ENCODE measurements around the gene KDF1.
"Not testable (repeated sequence)": the region's sequence is repeated elsewhere in the genome, so short reads cannot be mapped to it uniquely, and the experiment has no call there.

The KDF1 gene

DNA sequence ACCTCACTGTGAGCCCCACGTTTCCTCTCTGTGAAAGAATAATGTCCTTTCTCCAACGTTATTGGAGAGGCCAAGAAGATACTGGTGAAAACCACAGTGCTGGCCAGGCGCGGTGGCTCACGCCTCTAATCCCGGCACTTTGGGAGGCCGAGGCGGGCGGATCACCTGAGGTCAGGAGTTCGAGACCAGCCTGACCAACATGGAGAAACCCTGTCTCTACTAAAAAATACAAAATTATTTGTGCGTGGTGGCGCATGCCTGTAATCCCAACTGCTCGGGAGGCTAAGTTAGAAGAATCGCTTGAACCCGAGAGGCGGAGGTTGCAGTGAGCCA is 11.6 kb downstream of the KDF1 start:
- 89% methylated on average over 9 of the region's 16 CpGs for WGBS (ENCODE audit: insufficient coverage)
- DNase-seq; POLR2A ChIA-PET; H3K27ac ChIP-seq (ENCODE audit: insufficient read depth in 1 of 2, low read depth in 1 of 2, low read length in 2 of 2, poor library complexity in 1 of 2, severe bottlenecking in 2 of 2); H3K4me3 ChIP-seq (ENCODE audit: control insufficient read depth in 1 of 7, extremely low read depth in 1 of 7, insufficient read depth in 4 of 7, low read depth in 2 of 7, low read length in 6 of 7); CTCF ChIA-PET; H3K9me3 ChIP-seq (ENCODE audit: control extremely low read depth in 1 of 5, control insufficient read depth in 4 of 5, insufficient read depth in 2 of 5, low read depth in 1 of 5, low read length in 4 of 5); H3K4me1 ChIP-seq (ENCODE audit: control extremely low read depth in 1 of 4, control insufficient read depth in 4 of 4, insufficient read depth in 4 of 4, low read length in 3 of 4); H3K27me3 ChIP-seq (replicated peaks in 2 of 5; ENCODE audit: control insufficient read depth in 4 of 5, insufficient read depth in 5 of 5, low read length in 4 of 5): not testable (repeated sequence)
- peaks cover 0 to 29% (median 20%) of the 10 kb centered on the region in 4 experiments for H3K36me3 ChIP-seq (ENCODE audit: control insufficient read depth in 4 of 4, insufficient read depth in 4 of 4, low read length in 3 of 4)

- no peak for DNase-seq
- H3K36me3 ChIP-seq (ENCODE audit: control insufficient read depth in 4 of 4, insufficient read depth in 4 of 4, low read length in 3 of 4), result peaks cover 7 to 52% (median 40%) of the 10 kb centered on the region in 4 experiments
- H3K4me3 ChIP-seq (ENCODE audit: control insufficient read depth in 1 of 7, extremely low read depth in 1 of 7, insufficient read depth in 4 of 7, low read depth in 2 of 7, low read length in 6 of 7), result no peak overlapping the region
- no peaks in the 10 kb centered on the region for H3K27me3 ChIP-seq (replicated peaks in 2 of 5; ENCODE audit: control insufficient read depth in 4 of 5, insufficient read depth in 5 of 5, low read length in 4 of 5)
- H3K27ac ChIP-seq (ENCODE audit: insufficient read depth in 1 of 2, low read depth in 1 of 2, low read length in 2 of 2, poor library complexity in 1 of 2, severe bottlenecking in 2 of 2), result no peak overlapping the region
- 89% methylated on average over 3 of the region's 4 CpGs for WGBS (ENCODE audit: insufficient coverage)
- ChIA-PET CTCF (interaction anchor here (1.6 kb wide), 1 partner anchor 9 kb away, joined by 3 read pairs; no protein-coding TSS in a partner anchor), POLR2A (no interaction called here)
- H3K9me3 ChIP-seq (ENCODE audit: control extremely low read depth in 1 of 5, control insufficient read depth in 4 of 5, insufficient read depth in 2 of 5, low read depth in 1 of 5, low read length in 4 of 5), result no peaks in the 10 kb centered on the region
- no peaks in the 10 kb centered on the region for H3K4me1 ChIP-seq (ENCODE audit: control extremely low read depth in 1 of 4, control insufficient read depth in 4 of 4, insufficient read depth in 4 of 4, low read length in 3 of 4)
These were observed 14.0 kb downstream of the KDF1 start for GRCh38 chr1:26946270-26946669.

DNA sequence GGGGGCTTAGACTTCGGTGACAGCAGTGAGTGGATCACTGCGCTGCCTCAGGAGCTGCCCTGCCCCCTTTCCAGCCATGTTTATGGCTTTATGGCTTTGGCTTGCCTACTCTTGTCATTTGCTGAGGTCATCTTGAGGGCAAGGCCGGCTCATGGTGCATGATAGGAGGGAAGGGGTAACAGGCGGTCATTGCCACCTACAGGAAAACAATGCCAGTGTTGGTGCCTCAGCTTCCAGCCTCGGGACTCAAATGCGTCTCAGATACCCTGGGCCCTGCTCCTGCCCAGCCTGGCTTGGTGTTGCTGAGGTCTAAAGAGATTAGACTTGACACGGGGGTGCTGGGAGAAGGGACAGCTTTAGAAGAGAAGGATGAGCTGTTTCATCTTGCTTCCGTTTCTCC is 14.5 kb downstream of the KDF1 start:
- H3K27me3 ChIP-seq (replicated peaks in 2 of 5; ENCODE audit: control insufficient read depth in 4 of 5, insufficient read depth in 5 of 5, low read length in 4 of 5), result no peaks in the 10 kb centered on the region
- DNase-seq, result no peak
- CTCF ChIA-PET, result interaction anchor here (0.6 kb wide), 1 partner anchor 164 kb away, joined by 3 read pairs; no protein-coding TSS in a partner anchor
- no peaks in the 10 kb centered on the region for H3K9me3 ChIP-seq (ENCODE audit: control extremely low read depth in 1 of 5, control insufficient read depth in 4 of 5, insufficient read depth in 2 of 5, low read depth in 1 of 5, low read length in 4 of 5)
- 96% methylated on average over 8 of the region's 8 CpGs for WGBS (ENCODE audit: insufficient coverage)
- H3K4me1 ChIP-seq (ENCODE audit: control extremely low read depth in 1 of 4, control insufficient read depth in 4 of 4, insufficient read depth in 4 of 4, low read length in 3 of 4), result no peaks in the 10 kb centered on the region
- POLR2A ChIA-PET, result no interaction called here
- H3K4me3 ChIP-seq (ENCODE audit: control insufficient read depth in 1 of 7, extremely low read depth in 1 of 7, insufficient read depth in 4 of 7, low read depth in 2 of 7, low read length in 6 of 7), result no peak overlapping the region
- no peak overlapping the region for H3K27ac ChIP-seq (ENCODE audit: insufficient read depth in 1 of 2, low read depth in 1 of 2, low read length in 2 of 2, poor library complexity in 1 of 2, severe bottlenecking in 2 of 2)
- peaks cover 9 to 54% (median 43%) of the 10 kb centered on the region in 4 experiments for H3K36me3 ChIP-seq (ENCODE audit: control insufficient read depth in 4 of 4, insufficient read depth in 4 of 4, low read length in 3 of 4)

GRCh38 chr1:26945138-26945537 is 15.1 kb downstream of the KDF1 start:
- Histone ChIP-seq H3K4me1 (ENCODE audit: control extremely low read depth in 1 of 4, control insufficient read depth in 4 of 4, insufficient read depth in 4 of 4, low read length in 3 of 4) (no peaks in the 10 kb centered on the region), H3K9me3 (ENCODE audit: control extremely low read depth in 1 of 5, control insufficient read depth in 4 of 5, insufficient read depth in 2 of 5, low read depth in 1 of 5, low read length in 4 of 5) (no peaks in the 10 kb centered on the region), H3K27me3 (replicated peaks in 2 of 5; ENCODE audit: control insufficient read depth in 4 of 5, insufficient read depth in 5 of 5, low read length in 4 of 5) (no peaks in the 10 kb centered on the region), H3K27ac (ENCODE audit: insufficient read depth in 1 of 2, low read depth in 1 of 2, low read length in 2 of 2, poor library complexity in 1 of 2, severe bottlenecking in 2 of 2) (no peak overlapping the region), H3K36me3 (ENCODE audit: control insufficient read depth in 4 of 4, insufficient read depth in 4 of 4, low read length in 3 of 4) (peaks cover 9 to 54% (median 43%) of the 10 kb centered on the region in 4 experiments), H3K4me3 (ENCODE audit: control insufficient read depth in 1 of 7, extremely low read depth in 1 of 7, insufficient read depth in 4 of 7, low read depth in 2 of 7, low read length in 6 of 7) (no peak overlapping the region)
- WGBS (ENCODE audit: insufficient coverage), result 93% methylated on average over 2 of the region's 2 CpGs
- ChIA-PET CTCF (no interaction called here), POLR2A (no interaction called here)
- DNase-seq, result no peak

DNA sequence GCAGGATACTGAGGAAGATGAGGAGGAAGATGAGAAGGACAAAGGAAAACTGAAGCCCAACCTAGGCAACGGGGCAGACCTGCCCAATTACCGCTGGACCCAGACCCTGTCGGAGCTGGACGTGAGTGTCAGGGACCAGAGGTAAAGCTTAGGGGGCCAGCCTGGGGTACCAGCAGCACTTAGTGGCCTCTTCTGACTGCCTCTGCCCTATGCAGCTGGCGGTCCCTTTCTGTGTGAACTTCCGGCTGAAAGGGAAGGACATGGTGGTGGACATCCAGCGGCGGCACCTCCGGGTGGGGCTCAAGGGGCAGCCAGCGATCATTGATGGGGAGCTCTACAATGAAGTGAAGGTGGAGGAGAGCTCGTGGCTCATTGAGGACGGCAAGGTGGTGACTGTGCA is 17.6 kb downstream of the KDF1 start:
- Histone ChIP-seq H3K4me3 (ENCODE audit: control insufficient read depth in 1 of 7, extremely low read depth in 1 of 7, insufficient read depth in 4 of 7, low read depth in 2 of 7, low read length in 6 of 7) (no peak overlapping the region), H3K4me1 (ENCODE audit: control extremely low read depth in 1 of 4, control insufficient read depth in 4 of 4, insufficient read depth in 4 of 4, low read length in 3 of 4) (no peaks in the 10 kb centered on the region), H3K36me3 (ENCODE audit: control insufficient read depth in 4 of 4, insufficient read depth in 4 of 4, low read length in 3 of 4) (peaks cover 12 to 66% (median 57%) of the 10 kb centered on the region in 4 experiments), H3K9me3 (ENCODE audit: control extremely low read depth in 1 of 5, control insufficient read depth in 4 of 5, insufficient read depth in 2 of 5, low read depth in 1 of 5, low read length in 4 of 5) (no peaks in the 10 kb centered on the region), H3K27ac (ENCODE audit: insufficient read depth in 1 of 2, low read depth in 1 of 2, low read length in 2 of 2, poor library complexity in 1 of 2, severe bottlenecking in 2 of 2) (no peak overlapping the region), H3K27me3 (replicated peaks in 2 of 5; ENCODE audit: control insufficient read depth in 4 of 5, insufficient read depth in 5 of 5, low read length in 4 of 5) (no peaks in the 10 kb centered on the region)
- ChIA-PET POLR2A (no interaction called here), CTCF (no interaction called here)
- DNase-seq, result no peak
- 98% methylated on average over 8 of the region's 12 CpGs for WGBS (ENCODE audit: insufficient coverage)

DNA sequence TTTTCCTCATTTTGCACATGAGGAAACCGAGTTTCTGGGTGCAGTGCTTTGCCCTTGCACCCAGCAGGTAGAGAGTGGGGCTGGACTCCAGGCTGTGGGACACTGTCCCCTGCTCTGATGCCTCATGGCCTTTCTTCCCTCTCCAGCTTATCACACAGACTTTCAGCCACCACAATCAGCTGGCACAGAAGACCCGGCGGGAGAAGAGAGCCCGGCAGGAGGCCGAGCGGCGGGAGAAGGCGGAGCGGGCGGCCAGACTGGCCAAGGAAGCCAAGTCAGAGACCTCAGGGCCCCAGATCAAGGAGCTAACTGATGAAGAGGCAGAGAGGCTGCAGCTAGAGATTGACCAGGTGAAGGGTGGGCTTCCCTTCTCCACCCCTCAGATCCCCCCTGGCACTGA is 19.0 kb downstream of the KDF1 start:
- no peaks in the 10 kb centered on the region for H3K27me3 ChIP-seq (replicated peaks in 2 of 5; ENCODE audit: control insufficient read depth in 4 of 5, insufficient read depth in 5 of 5, low read length in 4 of 5)
- no peaks in the 10 kb centered on the region for H3K4me1 ChIP-seq (ENCODE audit: control extremely low read depth in 1 of 4, control insufficient read depth in 4 of 4, insufficient read depth in 4 of 4, low read length in 3 of 4)
- POLR2A ChIA-PET, result no interaction called here
- H3K36me3 ChIP-seq (ENCODE audit: control insufficient read depth in 4 of 4, insufficient read depth in 4 of 4, low read length in 3 of 4), result peaks cover 12 to 63% (median 55%) of the 10 kb centered on the region in 4 experiments
- H3K4me3 ChIP-seq (ENCODE audit: control insufficient read depth in 1 of 7, extremely low read depth in 1 of 7, insufficient read depth in 4 of 7, low read depth in 2 of 7, low read length in 6 of 7), result no peak overlapping the region
- no peak for DNase-seq
- no peaks in the 10 kb centered on the region for H3K9me3 ChIP-seq (ENCODE audit: control extremely low read depth in 1 of 5, control insufficient read depth in 4 of 5, insufficient read depth in 2 of 5, low read depth in 1 of 5, low read length in 4 of 5)
- no peak overlapping the region for H3K27ac ChIP-seq (ENCODE audit: insufficient read depth in 1 of 2, low read depth in 1 of 2, low read length in 2 of 2, poor library complexity in 1 of 2, severe bottlenecking in 2 of 2)
- 100% methylated on average over 7 of the region's 10 CpGs for WGBS (ENCODE audit: insufficient coverage)
- CTCF ChIA-PET, result no interaction called here

DNA sequence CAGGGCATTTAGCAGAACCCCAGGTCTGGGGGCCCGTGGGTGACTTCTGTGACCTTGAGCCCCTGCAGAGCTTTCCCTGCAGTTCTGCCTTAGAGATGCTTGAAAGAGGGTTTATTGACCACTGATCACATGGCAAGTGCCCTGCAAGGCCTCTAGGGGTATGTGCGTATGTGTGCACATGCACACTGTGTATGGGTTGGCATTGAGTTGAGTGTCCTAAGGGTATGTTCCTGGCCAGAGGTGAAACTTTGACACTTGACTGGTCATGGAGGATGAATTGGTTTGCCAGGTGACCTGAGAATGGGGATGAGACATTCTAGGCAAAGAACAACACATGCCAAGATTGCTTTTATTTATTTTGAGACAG is 21.6 kb downstream of the KDF1 start:
- peaks cover 13 to 57% (median 46%) of the 10 kb centered on the region in 4 experiments for H3K36me3 ChIP-seq (ENCODE audit: control insufficient read depth in 4 of 4, insufficient read depth in 4 of 4, low read length in 3 of 4)

More for the DNA sequence above, 21.6 kb downstream of the KDF1 start:
- Histone ChIP-seq H3K4me3 (ENCODE audit: control insufficient read depth in 1 of 7, extremely low read depth in 1 of 7, insufficient read depth in 4 of 7, low read depth in 2 of 7, low read length in 6 of 7) (no peak overlapping the region), H3K27me3 (replicated peaks in 2 of 5; ENCODE audit: control insufficient read depth in 4 of 5, insufficient read depth in 5 of 5, low read length in 4 of 5) (no peaks in the 10 kb centered on the region), H3K9me3 (ENCODE audit: control extremely low read depth in 1 of 5, control insufficient read depth in 4 of 5, insufficient read depth in 2 of 5, low read depth in 1 of 5, low read length in 4 of 5) (no peaks in the 10 kb centered on the region), H3K4me1 (ENCODE audit: control extremely low read depth in 1 of 4, control insufficient read depth in 4 of 4, insufficient read depth in 4 of 4, low read length in 3 of 4) (no peaks in the 10 kb centered on the region), H3K27ac (ENCODE audit: insufficient read depth in 1 of 2, low read depth in 1 of 2, low read length in 2 of 2, poor library complexity in 1 of 2, severe bottlenecking in 2 of 2) (no peak overlapping the region)
- no peak for DNase-seq
- 100% methylated on average over 2 of the region's 2 CpGs for WGBS (ENCODE audit: insufficient coverage)
- CTCF ChIA-PET, result no interaction called here
- POLR2A ChIA-PET, result no interaction called here
